NCI-H524 (cell line): ENCODE data around the gene GZMM.

Experiments used
- DNase-seq, 2 experiments: peaks; one replicate each; lab custom pipeline; 2025; lab: John Stamatoyannopoulos, UW

GZMM gene

DNA sequence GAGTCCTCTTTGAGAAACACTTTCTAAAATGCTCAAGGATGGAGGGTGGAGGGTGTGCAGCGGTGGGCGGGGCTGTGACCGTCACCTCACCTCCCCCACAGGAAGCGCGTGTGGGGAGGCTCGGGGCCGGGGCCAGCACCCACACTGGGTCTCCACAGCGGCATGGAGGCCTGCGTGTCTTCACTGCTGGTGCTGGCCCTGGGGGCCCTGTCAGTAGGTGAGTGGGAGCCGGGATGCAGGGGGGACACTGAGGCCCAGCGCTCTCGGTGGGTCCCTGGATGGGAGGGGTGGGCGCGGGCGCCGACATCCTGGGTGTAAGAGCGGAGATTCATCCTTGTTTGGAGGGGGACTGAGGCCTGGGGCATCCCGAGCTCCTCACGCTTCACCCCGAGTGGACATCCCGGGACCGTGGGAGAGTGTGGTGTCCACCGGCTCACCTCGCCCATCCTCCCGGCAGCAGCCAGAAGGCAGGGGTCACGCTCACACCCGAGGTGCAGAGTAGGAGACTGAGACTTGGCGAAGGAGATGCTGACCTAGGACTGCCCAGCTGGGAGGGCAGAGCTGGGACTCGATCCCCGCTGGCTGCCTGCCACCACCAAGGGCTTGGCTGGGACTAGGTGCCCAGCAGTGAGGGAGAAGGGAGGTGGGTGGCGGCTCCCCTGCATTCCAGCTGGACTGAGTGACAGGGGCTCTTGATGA is at the start of gene GZMM:
Gene GZMM (plus strand): TSS at position 144 of the 699 bp plus-strand sequence. CDS start 19 bp downstream, at position 163.
- no peak for DNase-seq

DNA sequence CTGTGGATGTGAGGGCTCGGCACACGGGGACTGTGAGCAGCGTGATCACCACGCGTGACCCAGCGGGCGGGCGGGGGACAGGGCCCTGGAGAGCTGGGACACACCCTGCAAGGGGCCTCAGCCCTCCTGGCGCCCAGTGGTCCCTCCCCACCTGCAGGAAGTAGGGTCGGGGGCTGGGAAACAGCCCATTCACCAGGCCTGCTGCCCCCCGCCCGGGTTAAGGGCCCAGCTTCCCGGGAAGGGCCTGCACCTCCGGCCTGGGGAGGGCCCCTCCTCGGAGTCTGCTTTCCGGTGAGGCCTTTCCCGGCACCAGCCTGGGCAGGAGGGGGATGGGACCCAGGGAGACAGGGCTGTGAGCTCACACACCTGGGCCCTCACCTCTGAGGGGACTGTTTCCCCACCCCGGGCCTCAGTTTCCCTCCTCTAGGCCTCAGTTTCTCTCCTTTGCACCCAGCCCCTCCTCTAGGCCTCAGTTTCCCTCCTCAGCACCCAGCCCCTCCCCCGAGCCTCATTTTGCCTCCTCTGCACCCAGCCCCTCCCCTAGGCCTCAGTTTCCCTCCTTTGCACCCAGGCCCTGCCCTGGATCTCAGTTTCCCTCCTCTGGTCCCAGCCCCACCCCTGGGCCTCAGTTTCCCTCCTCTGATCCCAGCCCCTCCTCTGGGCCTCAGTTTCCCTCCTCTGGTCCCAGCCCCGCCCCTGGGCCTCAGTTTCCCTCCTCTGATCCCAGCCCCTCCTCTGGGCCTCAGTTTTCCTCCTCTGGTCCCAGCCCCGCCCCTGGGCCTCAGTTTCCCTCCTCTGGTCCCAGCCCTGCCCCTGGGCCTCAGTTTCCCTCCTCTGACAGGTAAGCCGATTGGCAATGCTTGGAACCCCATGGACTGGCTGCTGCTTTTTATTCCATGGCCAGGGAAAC is 49.4 kb upstream of the GZMM start:
- DNase-seq: no peak

DNA sequence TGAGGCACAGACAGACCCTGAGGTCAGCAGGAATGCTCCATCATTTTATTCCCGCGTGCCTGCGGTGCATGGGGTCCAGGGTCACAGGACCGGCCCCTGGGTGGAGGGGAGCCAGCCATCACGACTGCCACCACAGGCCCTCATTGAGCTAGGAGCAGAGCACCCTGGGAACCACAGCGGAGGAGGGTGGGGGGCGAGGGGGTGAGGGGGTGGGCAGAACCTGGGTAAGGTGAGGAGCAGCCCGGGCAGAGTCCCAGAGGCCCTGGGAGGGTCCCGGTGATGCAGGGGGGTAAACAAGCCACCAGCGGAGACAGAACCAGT is 48.8 kb upstream of the GZMM start:
- no peak for DNase-seq

DNA sequence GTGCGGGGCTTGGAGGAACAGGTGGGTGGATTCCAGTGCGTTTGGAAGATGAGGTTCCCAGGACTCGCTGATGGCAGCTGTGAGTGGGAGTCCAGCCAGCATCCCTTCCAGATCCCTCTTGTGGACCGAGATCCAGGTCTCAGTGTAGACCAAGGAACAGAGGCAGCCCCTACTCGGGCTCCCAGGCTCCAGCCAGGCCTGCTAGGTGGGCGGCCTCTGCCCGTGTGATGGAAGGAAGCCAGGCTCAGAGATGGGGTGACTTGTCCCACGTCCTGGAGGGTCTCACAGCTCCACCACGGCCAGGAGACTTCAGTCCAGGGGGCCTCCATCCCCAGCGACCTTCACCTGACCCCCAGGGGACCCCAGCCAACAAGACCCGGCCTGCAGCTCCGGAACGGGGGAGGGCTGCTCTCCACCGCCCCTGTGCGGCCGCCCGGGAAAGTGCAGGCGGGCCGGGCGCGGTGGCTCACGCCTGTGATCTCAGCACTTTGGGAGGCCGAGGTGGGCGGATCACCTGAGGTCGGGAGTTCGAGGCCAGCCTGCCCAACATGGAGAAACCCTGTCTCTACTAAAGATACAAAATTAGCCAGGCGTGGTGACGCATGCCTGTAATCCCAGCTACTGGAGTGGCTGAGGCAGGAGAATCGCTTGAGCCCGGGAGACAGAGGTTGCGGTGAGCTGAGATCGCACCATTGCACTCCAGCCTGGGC is 48.3 kb upstream of the GZMM start:
- DNase-seq: peak; percentile 24 to 61

DNA sequence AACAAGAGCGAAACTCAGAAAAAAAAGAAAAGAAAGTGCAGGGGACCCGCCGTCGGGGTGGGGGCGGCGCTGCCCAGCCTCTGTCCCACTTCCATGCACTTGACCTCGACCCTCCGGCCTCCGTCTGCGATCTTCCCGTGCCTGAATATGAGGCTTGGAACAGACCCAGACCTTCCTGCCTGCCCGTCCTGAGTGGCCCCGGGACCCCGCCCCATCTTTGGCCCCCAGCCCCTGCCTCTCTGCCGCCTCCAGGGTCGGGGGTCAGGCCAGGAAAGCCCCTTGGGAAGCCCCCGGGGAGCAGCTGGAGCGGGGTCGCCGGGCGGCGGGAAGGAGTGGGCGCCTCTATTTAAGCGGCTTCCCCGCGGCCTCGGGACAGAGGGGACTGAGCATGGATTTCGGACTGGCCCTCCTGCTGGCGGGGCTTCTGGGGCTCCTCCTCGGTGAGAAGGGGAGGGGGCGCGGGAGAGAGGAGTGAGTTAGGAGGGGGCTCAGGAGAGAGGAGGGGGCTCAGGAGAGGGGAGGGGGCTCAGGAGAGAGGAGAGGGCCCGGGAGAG is 47.7 kb upstream of the GZMM start, which contains the start of gene MADCAM1:
Gene MADCAM1 (plus strand): TSS at position 375 of the 554 bp plus-strand sequence. CDS start 14 bp downstream, at position 389.
- no peak for DNase-seq

DNA sequence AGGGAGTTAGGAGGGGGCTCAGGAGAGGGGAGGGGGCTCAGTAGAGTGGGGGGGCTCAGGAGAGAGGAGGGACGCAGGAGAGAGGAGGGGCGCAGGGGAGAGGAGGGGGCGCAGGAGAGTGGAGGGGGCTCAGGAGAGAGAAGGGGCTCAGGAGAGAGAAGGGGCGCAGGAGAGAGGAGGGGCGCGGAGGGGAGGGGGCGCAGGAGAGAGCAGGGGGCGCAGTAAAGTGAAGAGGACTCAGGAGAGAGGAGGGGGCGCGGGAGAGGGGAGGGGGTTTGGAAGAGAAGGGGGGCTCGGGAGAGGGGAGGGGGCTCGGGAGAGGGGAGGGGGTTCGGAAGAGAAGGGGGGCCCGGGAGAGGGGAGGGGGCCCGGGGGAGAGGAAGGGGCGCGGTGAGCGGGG is 46.9 kb upstream of the GZMM start:
- DNase-seq: no peak

DNA sequence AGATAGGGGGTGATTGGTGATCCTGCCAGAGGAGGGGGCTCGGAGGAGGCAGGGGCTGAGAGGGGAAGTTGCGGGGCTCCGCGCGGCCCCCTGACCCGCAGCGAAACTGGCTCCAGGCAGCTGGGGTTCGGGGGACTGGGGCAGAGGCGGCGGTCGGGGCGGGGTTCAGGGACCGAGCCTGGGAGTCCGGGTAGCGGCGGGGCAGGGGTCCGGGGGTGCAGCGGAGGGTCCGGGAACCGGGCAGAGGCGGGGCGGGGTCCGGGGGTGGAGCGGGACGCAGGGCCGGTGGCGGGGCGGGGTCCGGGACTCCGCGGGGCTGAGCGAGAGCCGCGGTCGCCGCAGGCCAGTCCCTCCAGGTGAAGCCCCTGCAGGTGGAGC is 46.4 kb upstream of the GZMM start:
- DNase-seq: no peak

DNA sequence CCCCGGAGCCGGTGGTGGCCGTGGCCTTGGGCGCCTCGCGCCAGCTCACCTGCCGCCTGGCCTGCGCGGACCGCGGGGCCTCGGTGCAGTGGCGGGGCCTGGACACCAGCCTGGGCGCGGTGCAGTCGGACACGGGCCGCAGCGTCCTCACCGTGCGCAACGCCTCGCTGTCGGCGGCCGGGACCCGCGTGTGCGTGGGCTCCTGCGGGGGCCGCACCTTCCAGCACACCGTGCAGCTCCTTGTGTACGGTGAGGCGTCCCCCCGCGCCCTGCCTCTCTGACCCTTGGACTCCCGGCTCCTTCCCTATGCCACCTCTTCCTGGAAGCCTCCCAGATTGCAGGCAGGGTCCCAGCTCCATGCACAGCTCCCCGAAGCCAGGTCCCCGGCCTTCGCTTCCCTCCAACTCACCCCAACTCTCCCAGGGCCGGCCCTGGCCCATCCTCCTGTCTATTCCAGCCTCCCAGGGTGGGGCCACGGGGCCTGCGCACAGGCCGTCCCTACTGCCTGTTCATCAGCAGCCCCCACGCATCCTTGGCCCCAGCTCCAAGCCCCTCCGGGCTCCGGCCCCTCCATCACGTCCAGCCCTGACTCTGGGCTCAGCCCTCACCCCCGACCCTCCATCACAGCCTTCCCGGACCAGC is 45.9 kb upstream of the GZMM start:
- DNase-seq: no peak

DNA sequence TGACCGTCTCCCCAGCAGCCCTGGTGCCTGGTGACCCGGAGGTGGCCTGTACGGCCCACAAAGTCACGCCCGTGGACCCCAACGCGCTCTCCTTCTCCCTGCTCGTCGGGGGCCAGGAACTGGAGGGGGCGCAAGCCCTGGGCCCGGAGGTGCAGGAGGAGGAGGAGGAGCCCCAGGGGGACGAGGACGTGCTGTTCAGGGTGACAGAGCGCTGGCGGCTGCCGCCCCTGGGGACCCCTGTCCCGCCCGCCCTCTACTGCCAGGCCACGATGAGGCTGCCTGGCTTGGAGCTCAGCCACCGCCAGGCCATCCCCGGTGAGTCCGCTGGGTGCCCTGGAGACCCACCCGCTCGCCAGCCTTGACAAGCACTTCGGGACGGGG is 45.4 kb upstream of the GZMM start:
- peak in 1 of 2 experiments; percentile 20 for DNase-seq

DNA sequence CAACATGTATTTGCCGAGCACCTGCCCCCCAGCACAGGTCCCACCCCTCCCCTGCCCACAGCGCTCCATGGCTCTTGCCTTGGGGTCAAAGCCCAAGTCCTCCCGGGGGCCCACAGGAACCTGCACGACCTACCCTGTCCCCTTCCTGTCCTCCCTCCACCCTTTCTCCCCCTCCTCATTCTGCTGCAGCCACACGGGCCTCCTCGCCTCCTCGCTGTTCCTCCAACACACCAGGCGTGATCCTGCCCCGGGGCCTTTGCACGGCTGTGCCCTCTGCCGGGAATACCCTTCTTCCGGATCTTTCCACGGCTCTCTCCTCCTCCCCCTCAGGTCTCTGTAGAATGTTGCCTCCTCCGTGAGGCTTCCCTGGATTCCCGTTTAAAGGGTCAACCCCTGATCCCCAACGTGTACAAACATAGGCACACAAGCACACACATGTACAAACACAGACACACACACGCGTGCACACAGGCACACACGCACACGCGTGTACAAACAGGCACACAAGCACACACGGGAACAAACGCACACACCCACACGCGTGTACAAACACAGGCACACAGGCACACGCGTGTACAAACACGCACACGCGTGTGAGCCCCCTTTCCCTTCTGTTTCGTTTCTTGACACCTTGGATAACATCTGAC is 44.8 kb upstream of the GZMM start:
- no peak for DNase-seq

DNA sequence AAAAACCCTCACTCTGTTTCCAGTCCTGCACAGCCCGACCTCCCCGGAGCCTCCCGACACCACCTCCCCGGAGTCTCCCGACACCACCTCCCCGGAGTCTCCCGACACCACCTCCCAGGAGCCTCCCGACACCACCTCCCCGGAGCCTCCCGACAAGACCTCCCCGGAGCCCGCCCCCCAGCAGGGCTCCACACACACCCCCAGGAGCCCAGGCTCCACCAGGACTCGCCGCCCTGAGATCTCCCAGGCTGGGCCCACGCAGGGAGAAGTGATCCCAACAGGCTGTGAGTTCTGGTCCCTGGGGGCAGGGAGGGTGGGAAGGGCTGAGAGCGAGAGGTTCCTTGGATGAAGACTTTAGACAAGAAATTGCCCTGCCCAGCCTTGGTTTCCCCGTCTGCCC is 42.2 kb upstream of the GZMM start:
- no peak for DNase-seq

DNA sequence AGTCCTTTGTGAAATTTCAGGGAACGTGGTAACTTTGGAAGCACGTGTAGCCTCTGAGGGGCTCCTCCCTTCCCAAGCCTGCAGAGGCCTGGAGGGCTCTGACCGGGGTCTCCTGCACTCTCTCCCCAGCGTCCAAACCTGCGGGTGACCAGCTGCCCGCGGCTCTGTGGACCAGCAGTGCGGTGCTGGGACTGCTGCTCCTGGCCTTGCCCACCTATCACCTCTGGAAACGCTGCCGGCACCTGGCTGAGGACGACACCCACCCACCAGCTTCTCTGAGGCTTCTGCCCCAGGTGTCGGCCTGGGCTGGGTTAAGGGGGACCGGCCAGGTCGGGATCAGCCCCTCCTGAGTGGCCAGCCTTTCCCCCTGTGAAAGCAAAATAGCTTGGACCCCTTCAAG is 39.2 kb upstream of the GZMM start:
- no peak for DNase-seq

DNA sequence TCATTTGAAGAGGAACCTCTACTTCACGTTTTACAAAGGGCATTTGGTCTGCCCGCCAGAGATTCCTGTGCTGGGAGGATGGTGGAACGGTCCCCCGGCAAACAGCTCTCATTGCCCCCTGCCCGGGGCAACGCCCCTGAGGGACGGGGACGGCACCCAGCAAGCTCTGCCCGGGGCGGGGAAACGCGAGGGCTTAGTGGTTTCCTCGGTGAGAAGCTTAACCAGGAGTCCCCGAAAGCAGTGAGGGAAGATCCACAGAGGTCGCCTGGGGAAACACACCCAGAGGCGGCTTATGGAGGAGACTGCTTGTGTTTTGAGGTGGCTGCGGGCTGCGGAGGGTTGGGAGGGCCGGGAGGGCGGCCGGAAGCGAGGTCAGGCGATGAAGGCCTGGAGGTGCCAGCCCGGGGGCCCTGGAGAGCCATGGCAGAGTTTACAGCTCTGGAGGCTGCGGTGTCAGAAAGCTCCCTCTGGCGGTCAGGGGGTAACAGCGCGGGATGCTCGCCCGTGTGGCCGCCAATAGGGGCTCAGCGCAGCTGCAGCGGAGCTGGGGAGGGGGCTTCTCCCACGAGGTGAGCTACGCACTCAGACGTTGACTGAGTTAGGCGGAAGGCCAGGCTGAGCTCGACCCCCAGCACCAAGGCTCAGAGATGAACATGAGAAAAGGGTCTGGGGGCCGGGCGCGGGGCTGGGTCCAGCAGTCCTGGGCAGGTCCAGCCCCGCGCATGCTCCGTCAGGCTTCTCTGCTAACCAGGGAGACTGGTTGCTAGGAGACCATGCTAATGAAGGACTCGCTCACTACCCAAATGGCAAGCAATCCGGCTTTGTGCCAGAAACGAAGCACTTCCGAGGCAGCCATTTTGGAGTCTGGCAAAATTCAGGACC is 37.2 kb upstream of the GZMM start:
- DNase-seq: peak; percentile 100

DNA sequence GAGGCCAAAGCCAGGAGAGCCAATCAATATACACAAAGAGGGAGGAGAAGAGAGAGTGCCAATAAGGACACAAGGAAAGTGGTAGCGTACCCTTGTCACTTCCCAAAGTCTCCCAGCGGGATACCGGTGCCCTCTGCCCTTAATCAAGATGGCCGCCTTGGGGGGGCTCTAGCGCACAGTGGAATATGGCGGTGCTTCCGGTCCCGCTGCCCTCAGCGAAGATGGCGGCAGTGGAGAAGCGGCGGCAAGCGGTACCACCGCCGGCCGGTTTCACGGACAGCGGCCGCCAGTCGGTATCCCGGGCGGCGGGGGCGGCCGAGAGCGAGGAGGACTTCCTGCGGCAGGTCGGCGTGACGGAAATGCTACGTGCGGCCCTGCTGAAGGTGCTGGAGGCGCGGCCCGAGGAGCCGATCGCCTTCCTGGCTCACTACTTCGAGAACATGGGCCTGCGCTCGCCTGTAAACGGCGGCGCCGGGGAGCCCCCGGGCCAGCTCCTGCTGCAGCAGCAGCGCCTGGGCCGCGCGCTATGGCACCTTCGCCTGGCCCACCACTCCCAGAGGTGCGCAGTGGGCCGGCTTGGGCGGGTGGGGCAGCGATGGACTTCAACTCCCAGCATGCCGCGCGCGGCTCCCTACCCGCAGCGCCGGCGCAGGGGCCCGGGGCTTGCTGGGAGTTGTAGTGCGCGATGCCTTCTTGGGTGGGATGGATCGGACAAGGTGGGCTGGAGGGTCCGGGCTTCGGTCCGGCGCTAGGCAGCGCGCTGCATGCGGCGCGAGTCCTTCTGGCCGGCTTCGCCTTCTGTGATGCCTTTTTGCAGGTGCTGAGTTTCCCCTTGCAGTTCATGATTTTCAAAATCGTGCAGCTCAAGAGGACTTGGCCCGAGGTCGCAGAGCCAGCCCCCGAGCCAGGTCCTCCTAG is 36.3 kb upstream of the GZMM start, which contains the start of gene TPGS1:
Gene TPGS1 (plus strand): TSS at position 212 of the 918 bp plus-strand sequence. CDS start 10 bp downstream, at position 222.
- DNase-seq: peak; percentile 66 to 88

DNA sequence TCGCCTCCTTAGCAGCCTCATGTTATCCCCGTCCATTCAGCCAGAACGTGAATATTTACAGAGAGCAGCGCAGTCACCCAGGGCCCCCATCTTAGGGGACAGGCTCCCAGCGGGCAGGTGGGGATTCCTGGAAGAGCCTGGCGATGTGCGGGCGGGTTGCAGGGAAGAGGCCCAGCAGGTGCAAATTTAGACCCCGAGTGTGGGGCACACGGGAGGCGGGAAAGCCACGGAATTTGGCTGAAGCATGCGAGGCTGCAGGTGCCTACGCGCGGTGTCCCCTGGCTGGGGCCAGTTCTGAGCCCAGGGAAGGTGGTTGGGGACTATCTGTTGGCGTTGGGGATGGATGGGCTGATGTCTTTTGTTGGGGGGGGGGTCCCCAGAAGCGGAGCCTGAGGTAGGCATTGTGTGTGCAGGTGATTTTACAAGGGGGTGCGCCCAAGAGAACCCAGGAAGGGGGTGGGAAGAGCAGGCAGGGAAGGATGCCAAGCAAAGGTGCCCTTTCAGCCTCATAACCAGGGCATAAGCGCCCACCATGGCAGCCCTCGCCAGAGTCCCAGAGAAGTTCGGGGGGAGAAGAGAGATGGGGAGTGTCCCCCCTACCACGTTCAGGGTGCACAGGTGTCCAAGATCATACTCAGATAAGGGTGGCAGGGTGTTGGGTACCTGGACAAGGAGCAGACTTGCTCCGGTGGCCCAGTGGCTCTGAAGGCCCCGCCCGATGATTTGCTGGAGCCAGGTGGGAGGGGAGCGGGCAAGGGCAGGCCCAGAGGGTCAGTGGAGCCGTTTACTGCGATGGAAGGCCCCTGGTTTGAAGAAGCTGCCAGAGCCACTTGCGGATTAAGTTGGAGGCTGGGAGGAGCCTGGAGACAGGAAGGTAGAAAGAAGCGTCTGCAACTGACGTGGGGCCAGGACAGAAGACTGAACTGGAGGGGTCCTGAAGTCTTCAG is 35.4 kb upstream of the GZMM start:
- DNase-seq: no peak

DNA sequence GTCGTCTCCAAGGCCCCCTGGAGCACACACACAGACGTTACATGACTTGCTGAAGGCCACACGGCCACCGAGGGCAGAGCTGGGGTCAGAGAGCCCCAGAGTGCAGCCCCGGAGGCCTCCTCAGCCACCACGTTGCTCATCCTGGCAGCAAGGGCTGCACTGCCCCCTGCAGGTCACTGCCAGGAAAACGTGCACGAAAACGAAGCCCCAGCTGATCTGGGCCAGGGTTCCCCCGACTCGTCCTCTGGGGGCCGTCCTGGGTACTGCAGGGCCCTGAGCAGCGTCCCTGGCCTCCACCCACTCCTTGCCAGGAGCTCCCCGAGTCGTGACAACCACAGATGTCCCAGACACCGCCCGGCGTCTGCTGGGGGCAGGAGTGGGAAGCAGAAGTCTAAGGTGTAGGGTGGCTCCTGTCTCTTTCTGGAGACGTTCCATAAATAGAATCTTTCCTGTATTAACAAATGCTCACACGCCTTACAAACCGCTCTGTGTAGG is 33.2 kb upstream of the GZMM start:
- peak; percentile 58 to 86 for DNase-seq

DNA sequence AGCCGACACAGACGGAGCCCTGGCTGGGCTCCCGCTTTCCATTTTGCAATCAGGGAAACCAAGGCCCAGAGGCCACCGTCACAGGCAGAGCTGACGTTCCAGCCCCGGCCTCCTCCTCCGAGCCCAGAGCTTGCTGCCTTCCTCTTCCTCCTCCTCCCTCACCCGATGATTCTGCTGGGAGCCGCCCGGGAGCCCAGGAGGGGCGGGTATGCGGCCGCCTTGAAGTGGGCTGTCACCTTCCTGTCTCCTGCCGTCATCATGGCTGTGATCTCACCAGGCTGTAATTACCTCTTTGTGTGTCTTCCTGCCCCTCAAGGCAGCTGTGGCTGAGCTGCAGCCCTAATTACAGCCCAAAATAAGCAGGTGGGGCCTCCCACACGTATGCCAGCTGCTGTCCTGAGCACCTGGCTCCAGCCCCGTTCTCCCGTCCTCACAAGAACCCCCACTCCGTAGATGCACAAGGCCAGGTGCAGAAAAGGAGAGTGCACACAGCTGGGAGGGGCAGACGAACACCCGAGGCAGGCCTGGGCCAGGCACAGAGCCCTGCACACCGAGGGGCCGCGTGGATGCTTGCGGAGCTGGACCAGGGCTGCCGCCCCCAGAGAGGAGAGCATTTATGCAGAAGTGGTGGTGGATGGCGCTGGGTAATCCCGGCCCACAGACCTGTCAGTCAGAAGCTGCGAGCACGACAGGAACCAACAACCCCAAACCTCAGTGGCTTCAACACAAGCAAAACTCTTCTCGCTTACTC is 32.6 kb upstream of the GZMM start:
- DNase-seq: no peak
